Measurements from ENCODE around the gene FAM76A. TPM values are rescaled to one million over a fixed set of nuclear protein-coding genes. Genes with fewer than 3 reads are reported as not detected.

Gene FAM76A
- total RNA-seq, 1 experiment from 2014 or later, result 17.9 TPM

DNA sequence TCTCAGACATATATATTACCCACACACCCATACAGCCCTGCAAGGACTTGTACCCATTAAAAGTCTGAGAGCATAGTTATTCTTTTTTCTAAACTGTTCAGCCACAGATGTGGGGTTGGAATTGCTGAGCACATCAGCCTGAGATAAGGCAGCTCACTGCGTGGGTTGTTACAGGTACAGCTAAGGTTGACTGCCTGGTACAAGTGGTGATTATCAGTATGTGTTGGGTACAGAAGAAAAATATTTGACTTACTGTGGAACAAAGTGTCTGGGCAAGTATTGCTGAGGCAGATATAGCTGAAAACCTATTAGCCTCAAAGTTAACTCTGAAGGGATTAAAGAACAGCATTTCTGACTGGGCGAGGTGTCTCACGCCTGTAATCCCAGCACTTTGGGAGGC, 52.3 kb downstream of the FAM76A start:
- Histone ChIP-seq H3K27ac (ENCODE audit: low read depth, low read length, poor library complexity, severe bottlenecking) (no peak overlapping the region), H3K27me3 (replicated peaks; ENCODE audit: insufficient read depth, low read depth, low read length, poor library complexity) (no peaks in the 10 kb centered on the region), H3K9me3 (ENCODE audit: low read depth, low read length, poor library complexity, severe bottlenecking) (no peaks in the 10 kb centered on the region), H3K4me3 (ENCODE audit: low read depth, low read length, poor library complexity, severe bottlenecking) (no peak overlapping the region), H3K36me3 (ENCODE audit: insufficient read depth, low read length, poor library complexity, severe bottlenecking) (no peaks in the 10 kb centered on the region), H3K4me1 (ENCODE audit: insufficient read depth, low read length, poor library complexity, severe bottlenecking) (peaks cover 9% of the 10 kb centered on the region)
- TF ChIP-seq EZH2 (IDR thresholded peaks at IDR 0.05; ENCODE audit: borderline replicate concordance, low read depth, low read length, poor library complexity, severe bottlenecking), result no peak
- TF ChIP-seq, protein P1, sequence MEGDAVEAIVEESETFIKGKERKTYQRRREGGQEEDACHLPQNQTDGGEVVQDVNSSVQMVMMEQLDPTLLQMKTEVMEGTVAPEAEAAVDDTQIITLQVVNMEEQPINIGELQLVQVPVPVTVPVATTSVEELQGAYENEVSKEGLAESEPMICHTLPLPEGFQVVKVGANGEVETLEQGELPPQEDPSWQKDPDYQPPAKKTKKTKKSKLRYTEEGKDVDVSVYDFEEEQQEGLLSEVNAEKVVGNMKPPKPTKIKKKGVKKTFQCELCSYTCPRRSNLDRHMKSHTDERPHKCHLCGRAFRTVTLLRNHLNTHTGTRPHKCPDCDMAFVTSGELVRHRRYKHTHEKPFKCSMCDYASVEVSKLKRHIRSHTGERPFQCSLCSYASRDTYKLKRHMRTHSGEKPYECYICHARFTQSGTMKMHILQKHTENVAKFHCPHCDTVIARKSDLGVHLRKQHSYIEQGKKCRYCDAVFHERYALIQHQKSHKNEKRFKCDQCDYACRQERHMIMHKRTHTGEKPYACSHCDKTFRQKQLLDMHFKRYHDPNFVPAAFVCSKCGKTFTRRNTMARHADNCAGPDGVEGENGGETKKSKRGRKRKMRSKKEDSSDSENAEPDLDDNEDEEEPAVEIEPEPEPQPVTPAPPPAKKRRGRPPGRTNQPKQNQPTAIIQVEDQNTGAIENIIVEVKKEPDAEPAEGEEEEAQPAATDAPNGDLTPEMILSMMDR (conservative IDR thresholded peaks at IDR 0.05; ENCODE audit: low read depth, low read length), result no peak
- no peak for DNase-seq (ENCODE audit: low spot score)
- intact Hi-C loops (cut with micrococcal nuclease; ENCODE audit: unreplicated experiment), result no loop called here
- BruUV-seq (replicated peaks), result no TSS peak
- POLR2A ChIA-PET (ENCODE audit: low non-redundant PET), result no interaction called here
- CTCF ChIA-PET, result no interaction called here

GRCh38 chr1:27779122-27779521, 53.4 kb downstream of the FAM76A start:
- ChIA-PET POLR2A (ENCODE audit: low non-redundant PET) (no interaction called here), CTCF (no interaction called here)
- no peaks in the 10 kb centered on the region for H3K36me3 ChIP-seq (ENCODE audit: insufficient read depth, low read length, poor library complexity, severe bottlenecking)
- H3K4me3 ChIP-seq (ENCODE audit: low read depth, low read length, poor library complexity, severe bottlenecking), result no peak overlapping the region
- H3K4me1 ChIP-seq (ENCODE audit: insufficient read depth, low read length, poor library complexity, severe bottlenecking), result peaks cover 5% of the 10 kb centered on the region
- no TSS peak for BruUV-seq (replicated peaks)
- TF ChIP-seq, protein P1 (conservative IDR thresholded peaks at IDR 0.05; ENCODE audit: low read depth, low read length), result no peak
- TF ChIP-seq EZH2 (IDR thresholded peaks at IDR 0.05; ENCODE audit: borderline replicate concordance, low read depth, low read length, poor library complexity, severe bottlenecking), result no peak
- H3K9me3 ChIP-seq (ENCODE audit: low read depth, low read length, poor library complexity, severe bottlenecking), result no peaks in the 10 kb centered on the region
- H3K27ac ChIP-seq (ENCODE audit: low read depth, low read length, poor library complexity, severe bottlenecking), result no peak overlapping the region
- intact Hi-C loops (cut with micrococcal nuclease; ENCODE audit: unreplicated experiment), result no loop called here
- DNase-seq (ENCODE audit: low spot score), result no peak
- no peaks in the 10 kb centered on the region for H3K27me3 ChIP-seq (replicated peaks; ENCODE audit: insufficient read depth, low read depth, low read length, poor library complexity)

- TF ChIP-seq, protein P1 (conservative IDR thresholded peaks at IDR 0.05; ENCODE audit: low read depth, low read length), result no peak
- TF ChIP-seq EZH2 (IDR thresholded peaks at IDR 0.05; ENCODE audit: borderline replicate concordance, low read depth, low read length, poor library complexity, severe bottlenecking), result no peak
- ChIA-PET POLR2A (ENCODE audit: low non-redundant PET) (no interaction called here), CTCF (no interaction called here)
- Histone ChIP-seq H3K27ac (ENCODE audit: low read depth, low read length, poor library complexity, severe bottlenecking) (no peak overlapping the region), H3K9me3 (ENCODE audit: low read depth, low read length, poor library complexity, severe bottlenecking) (no peaks in the 10 kb centered on the region), H3K36me3 (ENCODE audit: insufficient read depth, low read length, poor library complexity, severe bottlenecking) (no peaks in the 10 kb centered on the region), H3K27me3 (replicated peaks; ENCODE audit: insufficient read depth, low read depth, low read length, poor library complexity) (no peaks in the 10 kb centered on the region), H3K4me3 (ENCODE audit: low read depth, low read length, poor library complexity, severe bottlenecking) (no peak overlapping the region), H3K4me1 (ENCODE audit: insufficient read depth, low read length, poor library complexity, severe bottlenecking) (no peaks in the 10 kb centered on the region)
- intact Hi-C loops (cut with micrococcal nuclease; ENCODE audit: unreplicated experiment), result no loop called here
- BruUV-seq (replicated peaks), result no TSS peak
- DNase-seq (ENCODE audit: low spot score), result no peak
Observed at GRCh38 chr1:27782950-27783349, 57.2 kb downstream of the FAM76A start.
